HepG2 (cell line): ENCODE measurements around the gene AGAP1. TPM values are rescaled to one million over a fixed set of nuclear protein-coding genes. Genes with fewer than 3 reads are reported as not detected.

ENCODE experiments used
- ATAC-seq: fragments of 200-7000 bp; cut with Tn5 transposase; 3 replicates; pipeline ENCODE4 v1.9.1; 2020; ENCODE audit warnings: mild to moderate bottlenecking, moderate library complexity
- BruUV-seq: library from RNA; stranded (reverse); fragments of 400-500 nt; replicated peaks from 2 replicates; lab custom pipeline; 2021; lab: Mats Ljungman, UMichigan
- CTCF ChIA-PET: fragments of 300-600 bp; formaldehyde crosslinking; extraction: SDS; loops from one replicate; lab custom pipeline; 2021; ENCODE audit warnings: low total read pairs, inconsistent platforms, low intra/inter-chr PET ratio; lab: Yijun Ruan, JAX
- POLR2A ChIA-PET: fragments of 350-600 bp; sonication (Branson Sonifier 250); formaldehyde crosslinking; loops from one replicate; lab custom pipeline; 2020; ENCODE audit warnings: antibody characterized with exemption, inconsistent platforms; lab: Yijun Ruan, JAX
- DNase-seq: peaks from one replicate; pipeline ENCODE4 v3.0.0-alpha.2; 2015; ENCODE audit warnings: low spot score
- FAIRE-seq: peaks from 3 replicates; lab custom pipeline; 2011; peaks lifted over from hg19 to GRCh38; lab: Jason Lieb, UNC
- H2AFZ ChIP-seq: one replicate; pipeline ENCODE4 v1.6.1; 2011; ENCODE audit warnings: low read length, inconsistent platforms
- H3K27ac ChIP-seq: fragments of 300-600 bp; 3 replicates; pipeline ENCODE4 v1.8.0; 2011; ENCODE audit warnings: mixed run types, mild to moderate bottlenecking, mixed read lengths, low read length, inconsistent platforms; ENCODE audit not compliant: insufficient read depth; ENCODE audit errors: extremely low read length
- H3K27me3 ChIP-seq, 2 experiments: fragments of 200-600 bp in 1 of 2; 2 replicates in 1 of 2; 3 replicates in 1 of 2; pipeline versions ENCODE4 v1.6.0 to v1.8.0; 2011; ENCODE audit warnings: low read length in 2 of 2, mild to moderate bottlenecking in 2 of 2, moderate library complexity in 2 of 2, inconsistent platforms in 1 of 2; ENCODE audit not compliant: insufficient read depth in 2 of 2, control insufficient read depth in 1 of 2
- H3K36me3 ChIP-seq, 2 experiments: fragments of 200-600 bp in 1 of 2; replicated peaks in 1 of 2; 2 replicates in 1 of 2; 3 replicates in 1 of 2; pipeline versions ENCODE4 v1.5.1 to v1.8.0; 2011; ENCODE audit warnings: low read length in 2 of 2, inconsistent platforms in 1 of 2; ENCODE audit not compliant: insufficient read depth in 2 of 2, control insufficient read depth in 1 of 2
- H3K4me1 ChIP-seq: 2 replicates; pipeline ENCODE4 v1.5.1; 2012; ENCODE audit warnings: low read length, inconsistent platforms; ENCODE audit not compliant: insufficient read depth
- H3K4me2 ChIP-seq: 2 replicates; pipeline ENCODE4 v1.6.0; 2011; ENCODE audit warnings: low read depth, low read length, inconsistent platforms
- H3K4me3 ChIP-seq, 3 experiments: fragments of 200-600 bp in 1 of 3; sonication (generic), shearing (Covaris generic) in 1 of 3; replicated peaks in 1 of 3; 2 replicates each; pipeline ENCODE4 v1.5.1; 2011 to 2016; ENCODE audit warnings: low read length in 3 of 3, inconsistent platforms in 2 of 3, low read depth in 2 of 3, mild to moderate bottlenecking in 2 of 3, control low read depth in 1 of 3, mixed read lengths in 1 of 3; ENCODE audit not compliant: insufficient read depth in 1 of 3
- H3K79me2 ChIP-seq: one replicate; pipeline ENCODE4 v1.6.1; 2011; ENCODE audit warnings: low read length, inconsistent platforms; ENCODE audit not compliant: insufficient read depth
- H3K9ac ChIP-seq: 2 replicates; pipeline ENCODE4 v1.6.0; 2011; ENCODE audit warnings: mild to moderate bottlenecking, low read depth, low read length, inconsistent platforms; ENCODE audit not compliant: insufficient read depth
- H3K9me3 ChIP-seq: 2 replicates; pipeline ENCODE4 v1.5.1; 2012; ENCODE audit warnings: mild to moderate bottlenecking, low read length
- H4K20me1 ChIP-seq: 2 replicates; pipeline ENCODE4 v1.6.0; 2011; ENCODE audit warnings: inconsistent platforms, mild to moderate bottlenecking, low read length, moderate library complexity; ENCODE audit not compliant: insufficient read depth
- JDP2 ChIP-seq: sonication (generic); formaldehyde crosslinking; IDR thresholded peaks from 2 replicates; pipeline ENCODE4 v1.8.1; 2022; ENCODE audit warnings: missing genetic modification reagents, borderline replicate concordance
- KLF16 ChIP-seq, 2 experiments: sonication (generic) in 1 of 2; formaldehyde crosslinking in 1 of 2; IDR thresholded peaks; 2 replicates each; pipeline versions ENCODE4 v1.6.1 to v1.8.0; 2016 to 2023; ENCODE audit warnings: missing genetic modification reagents in 2 of 2, missing compliant biosample characterization in 1 of 2
- RBAK ChIP-seq: sonication (generic); formaldehyde crosslinking; IDR thresholded peaks from 2 replicates; pipeline ENCODE4 v1.5.1; 2020; ENCODE audit warnings: mild to moderate bottlenecking, missing genetic modification reagents
- THYN1 ChIP-seq: sonication (generic); formaldehyde crosslinking; IDR thresholded peaks from 2 replicates; pipeline ENCODE4 v1.8.1; 2023; ENCODE audit warnings: low read depth, mild to moderate bottlenecking, moderate library complexity, missing genetic modification reagents, borderline replicate concordance
- ZFY ChIP-seq: sonication (generic); formaldehyde crosslinking; IDR thresholded peaks from 2 replicates; pipeline ENCODE4 v1.4.0; 2020; ENCODE audit warnings: missing genetic modification reagents
- ZNF282 ChIP-seq: fragments of 450-650 bp; IDR thresholded peaks from 2 replicates; pipeline ENCODE4 v1.6.1; 2018; ENCODE audit not compliant: partially characterized antibody
- ZNF451 ChIP-seq: sonication (generic); formaldehyde crosslinking; IDR thresholded peaks from 2 replicates; pipeline ENCODE4 v1.5.0; 2020; ENCODE audit warnings: mild to moderate bottlenecking, missing genetic modification reagents
- WGBS: methylation state at CpG from one replicate; pipeline ENCODE4 v1.1.6; 2017; ENCODE audit warnings: low lambda C conversion rate; 5-methylcytosine and 5-hydroxymethylcytosine counted together
- in situ Hi-C: cut with HindIII; loops from 2 replicates; pipeline ENCODE4 v1.10.0; 2017; ENCODE audit warnings: low pct_unique_long_range_greater_than_20kb; ENCODE audit not compliant: extremely low pct_ligation_motif_present
- intact Hi-C: fragments of 100-400 bp; cut with micrococcal nuclease; formaldehyde crosslinking; loops from one replicate; pipeline ENCODE4 v1.10.0; 2022; ENCODE audit not compliant: unreplicated experiment
- polyA plus RNA-seq, 8 experiments: library from polyadenylated mRNA; depleted of rRNA in 3 of 8; stranded (reverse) in 7 of 8; unstranded in 1 of 8; fragments of >200 nt; fragmentation: Illumina TruSeq in 4 of 8; extraction: Trizol in 4 of 8; gene quantifications; 2 replicates each; pipeline versions ENCODE4 v1.2.1 to v1.2.3, GENCODE V29; 2011 to 2016; ENCODE audit warnings: low read depth in 4 of 8, missing spikeins in 1 of 8, mixed read lengths in 1 of 8; ENCODE audit not compliant: insufficient read depth in 1 of 8
- total RNA-seq, 5 experiments: library from RNA; depleted of rRNA; stranded (reverse); fragments of >200 nt; fragmentation: Illumina TruSeq; extraction: Trizol; gene quantifications; 2 replicates each; pipeline ENCODE4 v1.2.3, GENCODE V29; 2016; ENCODE audit warnings: low read depth in 1 of 5
- TF ChIP-seq, protein P1 (sequence below): sonication (generic); formaldehyde crosslinking; conservative IDR thresholded peaks from 2 replicates; pipeline ENCODE4 v1.4.0; 2020; ENCODE audit warnings: missing genetic modification reagents
- TF ChIP-seq, protein P2 (sequence below): sonication (generic); formaldehyde crosslinking; IDR thresholded peaks from 2 replicates; pipeline ENCODE4 v1.4.0; 2020; ENCODE audit warnings: mild to moderate bottlenecking, missing genetic modification reagents, borderline replicate concordance
- TF ChIP-seq, protein P3 (sequence below): sonication (generic); formaldehyde crosslinking; IDR thresholded peaks from 2 replicates; pipeline ENCODE4 v1.8.0; 2022; ENCODE audit warnings: missing genetic modification reagents, mild to moderate bottlenecking, borderline replicate concordance
- TF ChIP-seq, protein P4 (sequence below): sonication (generic); formaldehyde crosslinking; IDR thresholded peaks from 2 replicates; pipeline ENCODE4 v1.4.0; 2020; ENCODE audit warnings: missing genetic modification reagents

Gene AGAP1
- total and polyA plus RNA-seq, 2 of the 13 experiments (the other 11 are each of a cell fraction or from before 2014, with no cell fraction given): 21.2 to 32.7 TPM

DNA sequence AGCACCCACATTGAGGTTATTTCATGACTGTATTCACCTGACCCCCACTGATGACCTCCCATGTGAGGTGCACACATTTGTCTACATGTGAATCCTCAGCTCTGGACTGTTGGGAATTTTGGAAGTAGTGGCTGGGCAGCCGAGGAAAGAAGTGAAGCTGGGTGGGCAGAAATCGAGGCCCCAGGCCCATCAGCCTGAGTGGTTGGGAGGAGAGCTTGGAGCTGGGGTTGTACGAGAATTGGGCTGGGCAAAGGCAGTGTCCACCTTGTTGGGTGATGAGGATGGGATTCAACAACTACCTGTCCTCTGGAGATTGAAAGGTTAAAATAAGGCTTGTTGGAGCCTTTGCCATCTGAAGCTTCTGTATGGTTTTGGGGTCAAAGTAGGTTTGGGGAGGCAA, 35.8 kb downstream of the AGAP1 start (continued):
- TF ChIP-seq, protein P1, sequence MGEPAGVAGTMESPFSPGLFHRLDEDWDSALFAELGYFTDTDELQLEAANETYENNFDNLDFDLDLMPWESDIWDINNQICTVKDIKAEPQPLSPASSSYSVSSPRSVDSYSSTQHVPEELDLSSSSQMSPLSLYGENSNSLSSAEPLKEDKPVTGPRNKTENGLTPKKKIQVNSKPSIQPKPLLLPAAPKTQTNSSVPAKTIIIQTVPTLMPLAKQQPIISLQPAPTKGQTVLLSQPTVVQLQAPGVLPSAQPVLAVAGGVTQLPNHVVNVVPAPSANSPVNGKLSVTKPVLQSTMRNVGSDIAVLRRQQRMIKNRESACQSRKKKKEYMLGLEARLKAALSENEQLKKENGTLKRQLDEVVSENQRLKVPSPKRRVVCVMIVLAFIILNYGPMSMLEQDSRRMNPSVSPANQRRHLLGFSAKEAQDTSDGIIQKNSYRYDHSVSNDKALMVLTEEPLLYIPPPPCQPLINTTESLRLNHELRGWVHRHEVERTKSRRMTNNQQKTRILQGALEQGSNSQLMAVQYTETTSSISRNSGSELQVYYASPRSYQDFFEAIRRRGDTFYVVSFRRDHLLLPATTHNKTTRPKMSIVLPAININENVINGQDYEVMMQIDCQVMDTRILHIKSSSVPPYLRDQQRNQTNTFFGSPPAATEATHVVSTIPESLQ (CRISPR knock-in tag): no peak
- TF ChIP-seq KLF16 (CRISPR knock-in tag; IDR thresholded peaks at IDR 0.05): no peak
- no peak for TF ChIP-seq ZFY (CRISPR knock-in tag)
- TF ChIP-seq, protein P2, sequence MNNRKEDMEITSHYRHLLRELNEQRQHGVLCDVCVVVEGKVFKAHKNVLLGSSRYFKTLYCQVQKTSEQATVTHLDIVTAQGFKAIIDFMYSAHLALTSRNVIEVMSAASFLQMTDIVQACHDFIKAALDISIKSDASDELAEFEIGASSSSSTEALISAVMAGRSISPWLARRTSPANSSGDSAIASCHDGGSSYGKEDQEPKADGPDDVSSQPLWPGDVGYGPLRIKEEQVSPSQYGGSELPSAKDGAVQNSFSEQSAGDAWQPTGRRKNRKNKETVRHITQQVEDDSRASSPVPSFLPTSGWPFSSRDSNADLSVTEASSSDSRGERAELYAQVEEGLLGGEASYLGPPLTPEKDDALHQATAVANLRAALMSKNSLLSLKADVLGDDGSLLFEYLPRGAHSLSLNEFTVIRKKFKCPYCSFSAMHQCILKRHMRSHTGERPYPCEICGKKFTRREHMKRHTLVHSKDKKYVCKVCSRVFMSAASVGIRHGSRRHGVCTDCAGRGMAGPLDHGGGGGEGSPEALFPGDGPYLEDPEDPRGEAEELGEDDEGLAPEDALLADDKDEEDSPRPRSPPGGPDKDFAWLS (CRISPR knock-in tag): no peak
- TF ChIP-seq ZNF282: no peak
- TF ChIP-seq, protein P3, sequence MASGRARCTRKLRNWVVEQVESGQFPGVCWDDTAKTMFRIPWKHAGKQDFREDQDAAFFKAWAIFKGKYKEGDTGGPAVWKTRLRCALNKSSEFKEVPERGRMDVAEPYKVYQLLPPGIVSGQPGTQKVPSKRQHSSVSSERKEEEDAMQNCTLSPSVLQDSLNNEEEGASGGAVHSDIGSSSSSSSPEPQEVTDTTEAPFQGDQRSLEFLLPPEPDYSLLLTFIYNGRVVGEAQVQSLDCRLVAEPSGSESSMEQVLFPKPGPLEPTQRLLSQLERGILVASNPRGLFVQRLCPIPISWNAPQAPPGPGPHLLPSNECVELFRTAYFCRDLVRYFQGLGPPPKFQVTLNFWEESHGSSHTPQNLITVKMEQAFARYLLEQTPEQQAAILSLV (CRISPR knock-in tag): no peak
- TF ChIP-seq ZNF451 (CRISPR knock-in tag): no peak
- TF ChIP-seq JDP2 (CRISPR knock-in tag): no peak

DNA sequence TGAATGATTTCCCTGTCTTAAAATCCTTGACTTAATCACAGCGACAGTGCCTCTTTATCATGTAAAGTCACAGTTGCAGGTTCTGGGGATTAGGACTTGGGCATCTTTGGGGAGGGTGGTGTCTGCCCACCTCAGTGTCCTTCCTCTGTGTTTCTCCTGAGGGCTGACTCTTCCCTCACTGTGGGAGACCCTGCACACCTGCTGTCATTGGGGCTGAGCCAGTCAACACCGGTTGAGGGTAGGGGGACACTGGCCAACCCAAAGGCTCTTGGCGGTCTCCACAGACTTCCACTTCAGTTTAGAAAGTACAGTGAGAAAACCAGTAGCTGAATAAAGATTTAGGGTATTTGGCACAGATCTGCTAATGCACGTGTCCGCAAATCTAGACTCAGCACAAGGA, 36.9 kb downstream of the AGAP1 start:
- Histone ChIP-seq H3K9me3 (no peaks in the 10 kb centered on the region), H3K4me1 (peaks cover 19% of the 10 kb centered on the region), H3K4me2 (no peak overlapping the region), H3K36me3 (no peaks in the 10 kb centered on the region), H3K4me3 (no peak overlapping the region), H2AFZ (no peak overlapping the region), H3K27me3 (no peaks in the 10 kb centered on the region), H3K27ac (no peak overlapping the region), H3K79me2 (peaks cover 69% of the 10 kb centered on the region), H4K20me1 (peaks cover 7% of the 10 kb centered on the region; the same call in 1 of the 2 replicates), H3K9ac (no peak overlapping the region)
- ChIA-PET CTCF (no interaction called here), POLR2A (no interaction called here)
- in situ Hi-C loops (no loop called here), intact Hi-C loops (no loop called here)
- DNase-seq: no peak
- ATAC-seq: no peak
- no TSS peak for BruUV-seq
- FAIRE-seq: no peak
- whole genome bisulfite sequencing: 100% methylated on average over 5 of the region's 5 CpGs
- TF ChIP-seq, protein P4, sequence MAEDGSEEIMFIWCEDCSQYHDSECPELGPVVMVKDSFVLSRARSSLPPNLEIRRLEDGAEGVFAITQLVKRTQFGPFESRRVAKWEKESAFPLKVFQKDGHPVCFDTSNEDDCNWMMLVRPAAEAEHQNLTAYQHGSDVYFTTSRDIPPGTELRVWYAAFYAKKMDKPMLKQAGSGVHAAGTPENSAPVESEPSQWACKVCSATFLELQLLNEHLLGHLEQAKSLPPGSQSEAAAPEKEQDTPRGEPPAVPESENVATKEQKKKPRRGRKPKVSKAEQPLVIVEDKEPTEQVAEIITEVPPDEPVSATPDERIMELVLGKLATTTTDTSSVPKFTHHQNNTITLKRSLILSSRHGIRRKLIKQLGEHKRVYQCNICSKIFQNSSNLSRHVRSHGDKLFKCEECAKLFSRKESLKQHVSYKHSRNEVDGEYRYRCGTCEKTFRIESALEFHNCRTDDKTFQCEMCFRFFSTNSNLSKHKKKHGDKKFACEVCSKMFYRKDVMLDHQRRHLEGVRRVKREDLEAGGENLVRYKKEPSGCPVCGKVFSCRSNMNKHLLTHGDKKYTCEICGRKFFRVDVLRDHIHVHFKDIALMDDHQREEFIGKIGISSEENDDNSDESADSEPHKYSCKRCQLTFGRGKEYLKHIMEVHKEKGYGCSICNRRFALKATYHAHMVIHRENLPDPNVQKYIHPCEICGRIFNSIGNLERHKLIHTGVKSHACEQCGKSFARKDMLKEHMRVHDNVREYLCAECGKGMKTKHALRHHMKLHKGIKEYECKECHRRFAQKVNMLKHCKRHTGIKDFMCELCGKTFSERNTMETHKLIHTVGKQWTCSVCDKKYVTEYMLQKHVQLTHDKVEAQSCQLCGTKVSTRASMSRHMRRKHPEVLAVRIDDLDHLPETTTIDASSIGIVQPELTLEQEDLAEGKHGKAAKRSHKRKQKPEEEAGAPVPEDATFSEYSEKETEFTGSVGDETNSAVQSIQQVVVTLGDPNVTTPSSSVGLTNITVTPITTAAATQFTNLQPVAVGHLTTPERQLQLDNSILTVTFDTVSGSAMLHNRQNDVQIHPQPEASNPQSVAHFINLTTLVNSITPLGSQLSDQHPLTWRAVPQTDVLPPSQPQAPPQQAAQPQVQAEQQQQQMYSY (CRISPR knock-in tag): no peak
- TF ChIP-seq THYN1 (CRISPR knock-in tag) (no peak), RBAK (CRISPR knock-in tag) (no peak)
